GM13977 (cell line): ENCODE measurements around the gene MRC1.

Experiments
- DNase-seq: peaks from one replicate; pipeline ENCODE4 v3.0.0; 2012; ENCODE audit warnings: low spot score
- in situ Hi-C: fragments of 300-500 bp; cut with MboI; formaldehyde crosslinking; loops from one replicate; pipeline ENCODE4 v1.12.0; 2022; ENCODE audit warnings: low sequenced_read_pairs, low pct_unique_long_range_greater_than_20kb, mixed read lengths, inconsistent platforms; ENCODE audit not compliant: unreplicated experiment
- TF ChIP-seq, protein P1 (sequence below): IDR thresholded peaks from 2 replicates; pipeline ENCODE4 v1.5.1; 2012; ENCODE audit warnings: mild to moderate bottlenecking, control low read depth; ENCODE audit not compliant: insufficient read depth; ENCODE audit errors: extremely low read depth, missing control alignments

MRC1 gene

GRCh38 chr10:17808971-17809841 lies at the start of gene MRC1:
TSS of gene MRC1 (plus strand) at chr10:17809348. CDS start at chr10:17809466, 118 bp downstream.
- in situ Hi-C loops: no loop called here
- DNase-seq: no peak
- TF ChIP-seq, protein P1, sequence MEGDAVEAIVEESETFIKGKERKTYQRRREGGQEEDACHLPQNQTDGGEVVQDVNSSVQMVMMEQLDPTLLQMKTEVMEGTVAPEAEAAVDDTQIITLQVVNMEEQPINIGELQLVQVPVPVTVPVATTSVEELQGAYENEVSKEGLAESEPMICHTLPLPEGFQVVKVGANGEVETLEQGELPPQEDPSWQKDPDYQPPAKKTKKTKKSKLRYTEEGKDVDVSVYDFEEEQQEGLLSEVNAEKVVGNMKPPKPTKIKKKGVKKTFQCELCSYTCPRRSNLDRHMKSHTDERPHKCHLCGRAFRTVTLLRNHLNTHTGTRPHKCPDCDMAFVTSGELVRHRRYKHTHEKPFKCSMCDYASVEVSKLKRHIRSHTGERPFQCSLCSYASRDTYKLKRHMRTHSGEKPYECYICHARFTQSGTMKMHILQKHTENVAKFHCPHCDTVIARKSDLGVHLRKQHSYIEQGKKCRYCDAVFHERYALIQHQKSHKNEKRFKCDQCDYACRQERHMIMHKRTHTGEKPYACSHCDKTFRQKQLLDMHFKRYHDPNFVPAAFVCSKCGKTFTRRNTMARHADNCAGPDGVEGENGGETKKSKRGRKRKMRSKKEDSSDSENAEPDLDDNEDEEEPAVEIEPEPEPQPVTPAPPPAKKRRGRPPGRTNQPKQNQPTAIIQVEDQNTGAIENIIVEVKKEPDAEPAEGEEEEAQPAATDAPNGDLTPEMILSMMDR: no peak

DNA sequence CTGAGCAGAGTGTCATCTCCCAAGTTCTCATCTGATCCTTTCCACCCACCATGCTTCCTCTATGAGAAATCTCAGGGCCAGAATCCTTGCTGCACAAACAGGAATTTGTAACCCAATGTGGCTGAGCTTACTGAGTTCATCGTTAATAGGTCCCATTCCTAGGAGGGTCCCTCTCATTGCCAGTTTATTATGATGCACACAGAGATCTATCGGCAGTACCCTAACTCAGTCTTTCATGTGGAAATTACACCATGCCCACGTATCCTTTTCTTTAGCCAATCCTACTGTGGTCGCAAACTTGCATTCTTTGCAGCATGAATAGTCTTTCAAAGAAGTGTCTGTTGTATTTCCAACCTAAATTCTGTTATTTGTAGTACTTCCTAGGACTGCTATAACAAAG lies 45.0 kb upstream of the MRC1 start:
- in situ Hi-C loops: no loop called here
- TF ChIP-seq, protein P1: no peak
- DNase-seq: no peak

DNA sequence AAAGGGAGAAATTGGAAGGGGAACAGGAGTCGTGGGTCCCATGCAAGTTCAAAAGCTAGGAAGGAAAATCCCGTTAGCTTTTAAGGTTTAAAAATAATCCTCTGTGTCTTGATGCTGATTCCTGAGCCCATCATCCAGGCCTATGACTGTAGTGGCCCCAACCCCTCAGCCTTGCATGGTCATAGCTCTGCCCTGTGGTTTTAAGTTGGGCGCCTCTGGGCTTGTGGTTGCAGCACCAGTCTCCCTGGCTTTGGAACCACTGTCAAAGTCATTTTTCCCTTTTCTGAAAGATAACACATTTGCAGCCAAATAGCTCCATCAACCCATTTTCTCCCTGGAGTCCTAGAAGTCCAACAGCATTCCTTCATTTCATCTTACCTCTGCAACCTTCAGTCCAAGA lies 43.5 kb upstream of the MRC1 start:
- no peak for DNase-seq
- TF ChIP-seq, protein P1: no peak
- in situ Hi-C loops: no loop called here

DNA sequence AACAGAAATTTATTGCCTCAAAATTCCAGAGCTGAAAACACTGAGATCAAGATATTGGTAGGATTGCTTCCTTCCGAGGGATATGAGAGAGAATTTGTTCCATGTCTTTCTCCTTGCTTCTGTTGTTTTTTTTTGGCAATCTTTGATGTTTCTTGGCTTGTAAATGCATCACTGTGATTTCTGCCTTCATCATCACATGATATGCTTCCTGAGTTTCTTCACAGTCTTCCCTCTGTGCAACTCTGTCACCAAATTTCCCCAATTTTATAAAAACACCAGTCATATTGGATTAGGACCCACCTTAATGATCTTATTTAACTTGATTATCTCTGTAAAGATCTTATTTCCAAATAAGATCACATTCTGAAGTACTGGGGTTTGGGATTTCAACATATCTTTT lies 42.4 kb upstream of the MRC1 start:
- DNase-seq: no peak
- in situ Hi-C loops: no loop called here

GRCh38 chr10:17768496-17768895 lies 40.7 kb upstream of the MRC1 start:
- in situ Hi-C loops: no loop called here
- DNase-seq: no peak
- TF ChIP-seq, protein P1: no peak

More for the DNA sequence above, 42.4 kb upstream of the MRC1 start:
- TF ChIP-seq, protein P1: no peak

DNA sequence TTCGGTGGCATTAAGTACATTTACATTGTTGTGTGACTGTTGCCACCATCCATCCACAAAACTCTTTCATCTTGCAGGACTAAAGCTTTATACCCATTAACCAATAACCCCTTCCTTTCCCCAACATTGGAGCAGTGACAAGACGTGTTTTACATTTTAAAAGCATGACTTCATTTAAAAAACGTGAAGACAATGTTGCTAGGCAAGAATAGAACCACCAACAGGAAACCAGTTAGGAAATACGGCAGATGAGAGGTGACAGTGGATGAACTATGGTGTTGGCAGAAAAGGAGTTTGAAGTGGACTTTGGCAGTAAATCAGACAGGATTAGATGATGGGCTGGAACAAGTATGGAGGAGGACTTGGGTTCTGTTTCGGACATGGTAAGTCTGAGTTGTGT lies 40.2 kb upstream of the MRC1 start:
- in situ Hi-C loops: no loop called here
- no peak for DNase-seq
- TF ChIP-seq, protein P1: no peak

DNA sequence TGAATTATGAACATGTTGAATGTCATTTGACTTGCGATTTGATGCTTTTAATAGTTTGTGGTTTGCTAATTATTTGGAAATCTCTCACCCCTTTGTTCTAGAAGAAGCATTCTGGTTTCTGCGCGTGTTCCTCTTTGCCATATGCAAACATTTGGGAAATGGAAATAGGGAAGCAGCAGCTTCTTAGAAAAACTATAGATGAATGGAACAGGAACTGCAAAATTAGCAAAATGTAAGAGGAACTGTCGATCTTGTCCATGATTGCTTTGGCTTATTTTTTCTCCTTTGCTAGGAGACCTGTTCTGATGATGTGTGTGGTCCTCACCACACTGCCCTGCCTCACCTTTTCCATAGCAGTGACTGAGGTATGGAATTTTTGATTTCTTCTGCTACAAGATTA lies 38.1 kb upstream of the MRC1 start:
- in situ Hi-C loops: no loop called here
- TF ChIP-seq, protein P1: no peak
- DNase-seq: no peak
